SKM-1 treated with dmso at 0.1 percent for 144 hours (cell line): ENCODE data around the gene BANP.
"Not testable (repeated sequence)": the region's sequence is repeated elsewhere in the genome, so short reads cannot be mapped to it uniquely, and the experiment has no call there.

Source experiments
- DNase-seq: peaks from one replicate; lab custom pipeline; 2025; ENCODE audit not compliant: unreplicated experiment; lab: John Stamatoyannopoulos, UW

The BANP gene

DNA sequence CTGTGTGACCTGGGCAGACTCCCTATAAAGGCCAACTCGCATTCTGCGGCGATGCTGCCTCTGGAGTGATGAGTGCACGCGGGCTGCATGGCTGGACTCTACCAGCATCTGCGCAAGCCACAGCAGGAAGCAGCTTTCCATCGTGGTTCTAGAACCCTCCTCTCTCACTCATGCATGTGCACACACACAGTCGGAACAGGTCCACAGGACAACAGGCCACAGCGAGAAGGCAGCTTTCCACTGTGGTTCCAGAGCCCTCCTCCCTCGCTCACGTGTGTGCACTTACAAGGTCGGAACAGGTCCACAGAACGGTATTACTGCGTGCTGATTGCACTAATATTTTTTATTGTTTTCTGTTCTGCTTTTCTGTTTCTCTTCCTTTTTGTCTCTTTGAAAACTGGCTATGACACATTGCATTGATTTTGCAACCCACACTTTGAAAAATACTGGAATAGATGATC lies 92.9 kb downstream of the BANP start:
- DNase-seq, result not testable (repeated sequence)

DNA sequence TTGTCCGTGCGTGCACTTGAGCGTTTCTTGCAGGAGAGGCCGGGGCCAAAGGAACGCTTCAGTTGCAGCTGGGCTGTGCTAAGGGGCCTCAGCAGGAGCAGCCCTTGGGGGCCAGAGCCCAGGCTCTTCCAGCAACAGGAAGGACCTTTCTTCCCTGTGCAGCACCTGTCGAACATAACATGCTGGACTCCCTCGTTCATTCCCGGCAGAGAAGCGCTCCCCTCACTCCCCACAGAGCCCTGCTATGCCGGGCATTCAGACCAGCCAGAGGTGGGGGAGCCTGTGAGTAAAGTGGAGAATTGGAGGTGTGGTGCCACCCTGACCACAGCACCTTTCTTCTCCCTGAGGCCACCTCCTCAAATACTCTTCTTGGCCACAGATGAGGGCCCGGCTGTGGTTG lies 94.1 kb downstream of the BANP start:
- DNase-seq, result not testable (repeated sequence)

DNA sequence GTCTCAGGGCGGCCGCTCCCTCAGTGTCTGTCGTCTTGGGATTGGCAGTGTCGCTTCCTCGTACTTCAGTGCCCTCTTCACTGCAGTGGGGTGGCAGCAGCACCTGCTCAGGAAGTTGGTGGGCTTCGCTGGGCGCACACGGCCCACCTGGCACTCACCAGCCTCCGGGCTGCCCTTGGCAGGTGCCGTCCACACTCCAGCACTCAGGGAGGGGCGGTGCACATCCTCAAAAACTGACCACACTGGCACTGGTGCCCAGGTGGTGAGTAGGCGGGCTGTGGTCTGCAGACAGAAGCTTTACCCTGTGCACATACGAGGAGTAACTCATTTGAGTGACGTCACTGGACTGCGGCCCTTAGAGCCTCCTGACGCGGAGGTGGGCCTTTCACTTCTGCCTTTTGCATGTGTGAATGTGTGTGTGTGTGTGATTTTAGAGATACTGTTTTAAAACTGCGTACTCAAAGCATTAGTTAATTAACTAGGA lies 94.6 kb downstream of the BANP start:
- DNase-seq, result no peak

DNA sequence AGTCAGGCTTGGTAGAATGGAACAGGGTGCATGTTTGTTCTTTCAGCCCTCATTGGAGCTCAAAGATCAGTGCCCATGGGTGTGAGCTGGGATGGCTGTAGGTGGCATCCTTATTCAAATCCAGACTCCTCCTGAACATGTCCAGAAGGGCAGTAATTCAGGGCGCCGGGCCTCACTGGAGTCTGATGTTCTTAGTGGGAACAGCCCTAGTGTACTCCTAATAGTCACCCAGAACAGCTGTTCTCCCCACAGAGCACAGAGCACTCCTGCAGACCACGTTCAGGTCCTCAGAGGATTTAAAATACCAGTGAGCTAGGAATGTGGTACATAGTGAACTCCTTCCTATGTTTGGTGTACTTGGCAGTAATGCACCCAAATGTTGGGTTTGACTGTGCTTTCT lies 96.2 kb downstream of the BANP start:
- DNase-seq, result no peak

DNA sequence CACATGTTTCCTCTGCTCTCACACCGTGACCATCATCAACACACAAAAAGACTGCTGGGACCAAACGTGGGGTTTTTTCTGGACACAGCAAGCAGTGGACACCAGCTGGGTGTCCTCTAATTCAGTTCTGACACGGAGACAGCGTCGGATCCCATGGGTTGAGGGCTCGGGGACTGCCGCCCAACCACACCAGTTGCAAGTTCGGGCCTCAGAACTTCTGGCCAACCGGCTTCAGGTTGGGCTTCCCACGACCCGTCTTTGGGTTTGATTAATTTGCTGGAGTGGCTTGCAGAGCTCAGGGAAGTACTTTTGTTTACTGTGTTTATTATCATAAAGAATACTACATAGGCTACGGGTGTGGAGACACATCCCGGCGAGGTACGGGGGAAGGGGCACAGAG lies 97.8 kb downstream of the BANP start:
- no peak for DNase-seq

DNA sequence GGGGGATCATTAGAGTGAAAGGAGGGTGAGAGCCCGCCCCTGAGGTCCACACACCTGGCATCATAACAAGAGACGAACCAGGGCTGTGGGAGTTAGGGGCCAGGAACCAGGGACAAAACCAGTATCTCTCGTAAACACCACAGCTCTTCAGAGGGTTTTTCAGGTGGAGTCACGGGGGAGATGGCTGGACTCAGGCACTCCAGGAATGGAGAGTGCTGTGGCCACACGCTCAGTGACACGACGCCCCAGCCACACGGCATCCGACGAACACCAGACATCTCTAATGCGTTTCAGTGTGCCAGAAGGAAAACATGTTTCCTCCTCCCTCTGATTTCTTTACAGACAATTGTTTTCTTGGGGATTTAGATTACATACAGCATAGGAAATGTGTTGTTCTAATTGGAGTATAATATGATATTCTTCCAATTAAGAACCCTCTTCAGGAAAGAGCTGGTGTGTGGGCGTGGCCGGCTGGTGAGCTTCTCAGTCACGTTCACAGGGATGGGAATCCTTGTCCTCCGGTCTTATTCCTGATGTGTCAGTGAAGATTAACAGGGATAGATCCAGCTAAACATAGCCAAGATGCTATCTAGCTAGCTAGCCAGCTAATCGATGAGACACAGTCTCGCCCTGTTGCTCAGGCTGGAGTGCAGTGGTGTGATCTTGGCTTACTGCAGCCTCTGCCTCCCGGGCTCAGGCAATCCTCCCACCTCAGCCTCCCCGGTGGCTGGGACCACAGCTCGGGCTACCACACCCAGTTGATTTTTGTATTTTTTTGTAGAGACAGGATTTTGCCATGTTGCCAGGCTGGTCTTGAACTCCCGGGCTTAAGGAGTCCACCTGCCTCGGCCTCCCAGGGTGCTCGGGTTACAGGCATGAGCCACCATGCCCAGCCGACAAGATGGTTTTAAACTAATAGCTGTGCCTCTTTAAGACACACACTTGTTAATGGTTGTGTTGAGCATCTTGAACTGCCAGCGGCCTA lies 98.6 kb downstream of the BANP start:
- no peak for DNase-seq

DNA sequence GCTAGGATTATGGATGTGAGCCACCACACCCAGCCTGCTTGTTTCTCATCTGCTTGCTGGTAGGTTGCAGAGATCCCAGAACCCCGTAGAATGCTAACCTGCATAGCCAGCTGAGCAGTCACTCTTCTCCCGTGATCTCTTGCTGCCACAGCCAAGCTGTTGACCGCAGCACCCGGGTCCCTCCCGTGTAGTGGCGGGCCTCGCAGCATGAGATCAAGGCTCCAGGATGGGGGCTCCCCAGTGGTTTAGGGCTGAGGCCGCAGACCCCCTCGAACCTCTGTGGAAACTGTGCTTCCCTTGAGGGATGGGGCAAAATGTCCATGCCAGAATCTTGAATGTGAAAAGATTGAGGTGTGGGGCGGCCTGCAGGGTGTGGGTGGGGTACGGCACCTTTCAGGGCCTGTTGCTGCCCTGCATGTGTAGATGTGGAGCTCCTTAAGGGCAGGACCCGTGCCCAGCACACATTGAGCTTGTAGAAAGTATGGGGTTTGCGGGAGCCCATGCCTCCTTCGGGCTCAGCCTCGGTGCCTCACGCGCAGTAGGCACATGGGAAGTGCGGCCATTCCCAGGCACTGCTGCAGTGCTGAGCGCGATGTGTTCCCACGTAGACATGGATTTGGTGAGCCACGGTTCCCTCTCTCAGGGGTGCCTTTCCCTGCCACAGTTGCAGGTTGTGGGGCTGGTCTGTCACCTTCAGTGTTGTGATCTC lies 99.9 kb downstream of the BANP start:
- no peak for DNase-seq

DNA sequence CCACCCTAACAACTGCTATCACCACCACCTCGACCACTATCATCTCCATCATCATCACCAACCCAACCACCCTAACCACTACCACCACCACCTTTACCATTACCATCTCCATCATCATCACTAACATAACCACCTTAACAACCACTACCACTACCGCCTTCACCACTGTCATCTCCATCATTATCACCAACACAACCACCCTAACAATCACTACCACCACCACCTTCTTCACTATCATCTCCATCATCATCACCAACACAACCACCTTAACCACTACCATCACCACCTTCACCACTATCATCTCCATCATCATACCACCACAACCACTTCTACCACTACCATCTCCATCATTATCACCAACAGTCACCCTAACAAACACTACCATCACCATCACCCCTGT lies 101.4 kb downstream of the BANP start:
- DNase-seq, result no peak

DNA sequence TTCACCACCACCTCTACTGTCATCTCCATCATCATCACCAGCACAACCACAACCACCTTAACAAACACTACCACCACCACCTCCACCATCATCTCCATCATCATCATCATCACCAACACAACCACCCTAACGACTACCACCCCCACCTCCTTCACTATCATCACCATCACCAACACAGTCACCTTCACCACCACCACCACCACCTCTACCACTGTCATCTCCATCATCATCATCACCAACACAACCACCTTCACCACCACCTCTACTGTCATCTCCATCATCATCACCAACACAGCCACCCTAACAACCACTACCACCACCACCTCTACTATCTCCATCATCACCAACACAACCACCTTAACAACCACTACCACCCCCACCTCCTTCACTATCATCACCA lies 102.2 kb downstream of the BANP start:
- DNase-seq, result not testable (repeated sequence)

DNA sequence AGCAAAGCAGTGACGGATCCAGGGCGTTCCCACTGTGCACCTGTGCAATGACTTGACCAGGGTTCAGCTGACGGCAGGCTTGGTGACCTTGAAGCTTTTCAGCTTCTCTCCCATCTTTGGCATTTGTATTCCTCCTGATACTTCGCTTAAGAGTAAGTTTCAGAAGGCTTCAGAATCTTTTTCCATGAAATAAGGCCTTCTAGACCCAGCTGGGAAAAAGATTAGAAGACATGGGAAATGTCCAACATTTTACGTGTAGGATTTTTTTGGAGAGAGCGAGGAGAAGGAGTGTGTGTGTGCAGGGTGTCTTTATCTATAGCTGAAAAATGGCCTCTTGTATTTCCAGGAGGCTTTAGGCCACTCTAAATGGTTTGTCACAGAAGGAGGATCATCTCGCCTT lies 104.1 kb downstream of the BANP start:
- no peak for DNase-seq

DNA sequence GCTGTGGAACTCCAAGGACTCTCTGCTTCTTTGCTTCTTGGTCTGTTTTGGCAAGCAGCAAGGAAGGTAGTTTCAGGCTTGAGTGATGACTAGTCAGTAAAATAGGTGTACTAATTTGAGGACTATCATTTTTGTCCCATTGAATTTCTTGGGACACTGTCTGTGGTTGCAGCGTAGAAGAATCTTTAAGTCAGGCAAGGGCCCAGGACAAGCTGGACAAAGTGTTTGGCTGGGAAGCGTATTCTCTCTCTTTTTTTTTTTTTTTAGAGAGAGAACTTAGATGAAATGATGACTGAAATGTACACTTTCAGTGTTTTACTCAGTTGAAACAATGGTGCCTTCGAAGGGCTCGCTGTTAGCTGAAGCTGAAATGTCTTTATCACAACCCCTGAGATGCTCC lies 105.0 kb downstream of the BANP start:
- no peak for DNase-seq

DNA sequence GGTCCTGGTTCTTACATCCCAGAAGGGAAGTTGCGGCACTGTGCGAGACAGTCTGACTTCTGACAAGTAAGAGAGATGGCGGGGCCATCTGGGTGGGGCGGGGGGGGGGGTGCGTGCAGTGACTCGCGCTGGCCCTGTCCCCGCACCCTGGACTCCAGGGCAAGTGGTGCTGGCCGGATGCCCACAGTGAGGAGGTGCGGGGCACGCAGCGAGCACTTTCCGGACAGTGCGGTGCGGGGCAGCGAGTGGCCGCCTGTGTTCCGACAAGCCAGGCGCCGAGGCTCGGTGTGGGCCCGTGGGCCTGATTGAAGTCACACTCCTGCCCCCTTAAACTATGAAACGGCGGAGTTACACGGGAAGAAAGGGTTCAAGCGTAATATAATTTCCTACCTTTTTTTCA lies 106.4 kb downstream of the BANP start:
- DNase-seq, result no peak

DNA sequence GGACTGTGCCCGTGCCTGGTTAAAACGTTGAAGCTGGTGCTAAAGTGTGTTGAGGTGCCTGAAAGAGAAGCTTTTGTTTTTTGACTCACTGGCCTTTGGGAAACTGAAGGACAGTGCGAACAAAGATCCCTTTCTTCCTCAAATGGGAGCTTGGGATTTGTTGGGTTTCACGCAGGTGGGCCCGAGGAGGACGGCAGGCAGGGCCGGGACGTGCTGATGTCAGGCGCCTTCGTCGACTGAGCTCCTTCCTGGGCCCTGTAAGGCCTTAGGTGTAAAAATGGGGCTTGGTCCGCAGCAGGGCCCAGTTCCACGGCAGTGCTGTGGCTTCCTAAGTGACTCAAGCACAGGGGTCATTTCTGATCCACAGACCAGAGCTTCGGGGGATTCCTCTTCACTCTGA lies 106.9 kb downstream of the BANP start:
- no peak for DNase-seq

DNA sequence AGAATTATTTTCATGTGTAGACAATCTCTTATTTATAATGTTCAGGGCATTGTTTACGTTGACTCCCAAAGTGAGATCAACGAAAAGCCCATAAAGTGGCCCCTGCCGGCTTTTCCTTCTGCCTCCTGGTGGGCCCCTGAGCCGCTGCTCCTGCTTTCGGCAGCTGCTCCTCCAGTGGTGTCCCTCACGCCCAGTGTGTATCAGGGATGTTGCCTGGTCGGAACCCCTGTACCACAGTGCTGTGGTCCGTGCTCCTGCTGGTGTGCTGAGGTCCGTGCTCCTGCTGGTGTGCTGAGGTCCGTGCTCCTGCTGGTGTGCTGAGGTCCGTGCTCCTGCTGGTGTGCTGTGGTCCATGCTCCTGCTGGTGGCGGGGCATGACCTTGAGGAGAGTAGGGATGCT lies 107.6 kb downstream of the BANP start:
- no peak for DNase-seq

DNA sequence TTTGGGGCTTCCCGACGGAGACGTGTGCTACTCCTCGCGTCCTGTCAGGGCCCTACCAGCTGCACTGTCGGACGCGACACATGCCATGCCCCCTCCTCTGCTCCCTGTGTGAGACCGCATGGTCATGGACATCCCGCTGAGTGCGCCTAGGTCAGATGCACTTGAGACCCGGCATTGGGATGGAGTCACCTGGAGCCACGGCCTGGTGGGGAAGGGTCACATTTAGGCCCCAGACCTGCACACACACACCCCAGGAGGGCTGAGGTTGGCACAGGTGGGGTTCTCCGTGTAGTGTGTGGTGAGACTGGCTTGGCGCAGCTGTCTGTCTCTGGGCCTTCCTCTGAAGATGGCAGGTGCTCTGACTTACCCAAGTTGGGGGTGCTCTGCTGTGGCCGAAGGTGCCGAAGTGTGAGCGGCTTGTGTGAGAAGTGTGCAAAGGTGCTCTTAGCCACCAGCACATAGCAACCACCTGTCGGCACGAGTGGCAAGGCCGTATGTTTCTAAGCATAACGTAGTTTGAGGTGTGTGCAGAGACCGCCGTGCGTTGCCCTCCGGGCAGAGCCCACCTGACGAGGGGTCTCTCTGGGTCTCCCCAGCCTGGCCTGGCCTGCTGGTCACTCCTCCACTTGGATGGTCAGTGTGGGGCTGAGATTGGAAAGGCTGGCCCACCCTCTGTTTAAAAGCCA lies 108.6 kb downstream of the BANP start:
- DNase-seq, result no peak

DNA sequence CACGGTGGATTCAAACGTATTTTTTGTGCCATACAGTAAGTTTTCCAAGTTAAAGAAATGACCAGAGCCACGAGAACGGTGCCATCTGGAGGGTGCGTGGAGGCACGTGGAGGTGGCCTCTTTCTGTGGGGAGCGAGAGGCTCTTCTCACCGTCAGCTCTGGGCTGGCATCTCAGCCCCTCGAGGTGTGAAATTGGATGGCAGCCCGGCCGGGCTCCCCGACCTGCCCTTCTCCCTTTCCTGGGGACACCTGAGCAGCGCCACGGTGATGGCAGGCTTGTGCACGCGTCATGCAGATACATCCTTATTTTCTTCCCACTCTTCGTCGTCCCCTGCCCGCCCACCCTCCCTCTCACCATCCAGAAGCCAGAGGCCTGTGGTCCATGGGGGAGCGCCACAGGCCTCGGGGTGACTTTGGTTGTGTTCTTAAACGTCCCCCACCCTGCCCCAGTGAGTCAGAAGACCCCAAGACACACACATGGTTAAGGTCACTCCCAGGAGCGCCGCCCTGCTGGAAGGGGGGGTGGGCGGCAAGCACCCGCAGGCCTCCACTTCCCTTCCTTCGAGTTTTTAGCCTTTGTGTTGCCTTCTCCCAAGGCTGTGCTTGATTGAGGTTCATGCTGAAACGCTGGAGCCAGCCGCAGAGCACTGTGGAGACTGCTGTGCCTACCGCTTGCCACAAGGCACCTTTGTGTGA lies 109.4 kb downstream of the BANP start:
- no peak for DNase-seq

DNA sequence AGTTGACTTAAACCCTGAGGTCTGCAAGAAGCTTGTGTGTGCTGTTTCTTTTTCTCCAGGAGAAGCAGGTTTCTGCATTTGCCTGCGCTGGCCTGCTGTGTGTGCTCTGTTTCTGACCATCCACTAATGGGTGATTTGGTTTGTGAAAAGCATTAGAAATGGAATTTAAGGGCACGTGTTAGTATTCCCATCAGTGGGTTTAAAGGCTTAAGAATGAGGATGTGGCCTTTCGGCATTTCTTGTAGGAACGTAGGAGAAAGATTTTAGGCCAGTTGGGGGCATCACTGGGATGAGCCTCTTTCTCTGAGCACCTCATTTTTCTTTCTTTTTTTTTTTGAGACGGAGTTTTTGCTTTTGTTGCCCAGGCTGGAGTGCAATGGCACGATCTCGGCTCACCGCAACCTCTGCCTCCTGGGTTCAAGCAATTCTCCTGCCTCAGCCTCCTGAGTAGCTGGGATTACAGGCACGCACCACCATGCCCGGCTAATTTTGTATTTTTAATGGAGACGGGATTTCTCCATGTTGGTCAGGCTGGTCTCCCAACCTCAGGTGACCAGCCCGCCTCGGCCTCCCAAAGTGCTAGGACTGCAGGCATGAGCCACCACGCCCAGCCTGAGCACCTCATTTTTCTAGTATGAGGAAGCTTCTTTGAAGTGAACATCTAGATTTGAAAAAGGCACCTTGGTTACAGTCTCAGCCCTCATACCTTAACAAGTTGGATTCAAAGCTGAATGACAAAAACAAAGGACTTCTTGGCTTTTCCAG lies 110.3 kb downstream of the BANP start:
- DNase-seq, result no peak

DNA sequence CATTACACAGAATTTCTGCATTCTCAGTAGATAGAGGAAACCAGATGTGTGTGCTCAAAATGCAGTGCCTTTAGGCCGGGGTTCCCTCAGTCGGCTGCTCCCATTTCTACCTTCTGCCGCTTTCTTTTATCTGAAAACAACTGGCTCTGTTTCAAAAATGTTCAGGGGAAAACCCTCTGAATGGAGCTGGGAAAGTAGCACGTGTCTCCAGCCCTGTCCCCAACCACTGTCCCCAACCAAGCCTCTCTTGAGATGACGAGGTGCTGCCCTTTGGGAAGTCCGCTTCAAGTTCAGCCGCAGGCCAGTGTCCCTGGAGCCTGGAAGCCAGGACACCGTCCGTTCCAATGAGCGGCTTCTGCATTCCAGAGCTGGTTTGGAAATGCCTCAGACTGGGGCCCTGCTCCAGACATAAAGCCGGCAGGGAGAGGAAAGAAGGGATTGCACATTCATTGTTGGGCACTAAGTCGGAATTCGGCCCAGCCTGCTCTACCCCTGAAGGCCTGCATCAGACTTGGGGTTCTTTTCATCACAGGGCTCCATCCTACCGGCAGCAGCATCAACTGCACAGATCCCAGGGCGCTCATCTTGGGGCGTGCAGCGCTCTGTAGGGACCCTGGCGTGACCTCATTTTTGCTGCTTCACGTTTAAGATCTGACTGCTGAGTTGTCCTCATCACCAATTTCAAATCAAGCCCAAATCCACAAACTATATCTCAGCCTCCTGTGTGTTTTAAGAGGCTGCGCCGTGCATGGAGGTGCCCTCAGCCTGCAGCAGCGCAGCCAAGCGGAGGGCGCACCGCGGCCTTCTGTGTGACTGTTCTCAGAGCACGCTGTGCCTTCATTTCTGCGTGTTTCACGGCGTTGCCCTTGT lies 111.3 kb downstream of the BANP start:
- no peak for DNase-seq

DNA sequence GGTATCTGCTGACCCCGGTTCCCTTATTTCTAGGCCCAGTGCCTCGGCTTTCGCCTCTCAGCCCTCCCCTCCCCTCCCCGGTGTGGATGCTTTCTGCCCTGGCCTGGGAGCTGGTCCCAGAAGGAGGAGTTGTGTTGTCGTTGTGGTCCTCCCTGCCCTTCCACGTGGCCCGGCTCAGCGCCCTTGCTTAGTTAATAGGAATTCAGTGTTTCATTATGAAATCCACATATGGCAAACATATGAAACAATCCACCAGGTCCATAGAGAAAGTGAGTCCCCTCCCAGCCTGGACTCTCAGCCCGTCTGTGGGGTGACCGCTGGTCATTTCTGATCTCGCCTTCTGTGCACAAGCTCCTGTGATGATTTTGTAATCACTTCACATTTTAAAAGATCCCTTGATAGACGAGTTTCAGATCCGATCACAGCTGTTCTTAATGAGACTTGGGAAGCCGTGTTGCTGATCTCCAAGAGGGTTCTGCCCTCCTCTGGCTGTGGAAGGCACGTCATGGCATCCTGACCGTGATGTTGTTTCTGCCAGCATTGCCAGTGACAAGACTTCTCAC lies 112.1 kb downstream of the BANP start:
- DNase-seq, result no peak
